ENCODE results near the gene FSTL4.

DNA sequence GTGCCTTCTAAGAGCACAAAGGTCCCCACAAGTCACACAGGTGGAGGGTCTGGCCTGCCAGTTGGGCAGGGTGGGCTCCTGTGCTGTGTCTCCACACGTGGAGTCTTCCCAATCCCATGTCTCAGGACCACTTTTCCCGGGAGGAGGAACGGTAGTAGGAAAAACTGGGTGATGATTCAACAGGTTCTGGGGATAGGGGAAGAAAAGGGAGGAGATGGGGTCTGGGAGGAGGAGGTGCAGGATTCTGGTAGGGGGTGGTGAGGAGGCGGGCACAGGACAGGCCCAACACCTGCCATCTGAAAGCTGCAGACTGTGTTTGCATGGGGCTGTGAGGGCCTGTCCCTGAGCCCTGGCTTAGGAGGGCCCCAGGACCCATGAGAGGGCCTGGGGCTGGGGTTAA is 345.4 kb downstream of the FSTL4 start:
- TF ChIP-seq POLR2A (IDR thresholded peaks at IDR 0.05) (no peak), CTCF (IDR thresholded peaks at IDR 0.05) (no peak)

All from ovary (tissue), 3 donors.